SK-N-SH treated with all-trans-retinoic acid at 6 μM for 48 hours (cell line): ENCODE results near the gene OR8G1.

Experiments used
- ATAC-seq: fragments of 200-7000 bp; cut with Tn5 transposase; 3 replicates; pipeline ENCODE4 v1.9.1; 2020; ENCODE audit warnings: mild to moderate bottlenecking, moderate library complexity
- ARNTL ChIP-seq: fragments of 450-650 bp; formaldehyde crosslinking; IDR thresholded peaks from 2 replicates; pipeline ENCODE4 v1.5.0; 2020; ENCODE audit warnings: low read depth, mild to moderate bottlenecking, moderate library complexity, borderline replicate concordance
- BACH2 ChIP-seq: fragments of 250-450 bp; sonication (Bioruptor Pico); IDR thresholded peaks from 2 replicates; pipeline ENCODE4 v1.9.0; 2021; ENCODE audit warnings: mild to moderate bottlenecking, borderline replicate concordance
- CSDC2 ChIP-seq: fragments of 250-450 bp; sonication (Bioruptor Pico); IDR thresholded peaks from 2 replicates; pipeline ENCODE4 v1.5.0; 2020; ENCODE audit warnings: mild to moderate bottlenecking, moderate library complexity
- ESRRG ChIP-seq: fragments of 250-450 bp; sonication (Bioruptor Pico); IDR thresholded peaks from 2 replicates; pipeline ENCODE4 v1.6.1; 2021; ENCODE audit warnings: mild to moderate bottlenecking
- GLIS3 ChIP-seq: fragments of 250-450 bp; sonication (Bioruptor Pico); IDR thresholded peaks from 2 replicates; pipeline ENCODE4 v1.5.0; 2020; ENCODE audit warnings: mild to moderate bottlenecking, moderate library complexity
- ISL1 ChIP-seq: fragments of 250-450 bp; sonication (Bioruptor Pico); IDR thresholded peaks from 2 replicates; pipeline ENCODE4 v2.1.2; 2022; ENCODE audit warnings: mild to moderate bottlenecking, moderate library complexity
- OSR1 ChIP-seq: fragments of 250-450 bp; sonication (Bioruptor Pico); IDR thresholded peaks from 2 replicates; pipeline ENCODE4 v1.8.0; 2022; ENCODE audit warnings: moderate library complexity, mild to moderate bottlenecking, inconsistent platforms
- PPARA ChIP-seq: fragments of 250-450 bp; sonication (Bioruptor Pico); IDR thresholded peaks from 2 replicates; pipeline ENCODE4 v1.5.0; 2020; ENCODE audit warnings: mild to moderate bottlenecking, borderline replicate concordance
- RARB ChIP-seq: fragments of 250-450 bp; sonication (Bioruptor Pico); IDR thresholded peaks from 2 replicates; pipeline ENCODE4 v1.8.0; 2021; ENCODE audit warnings: mild to moderate bottlenecking, moderate library complexity
- TOX ChIP-seq: fragments of 250-450 bp; sonication (Bioruptor Pico); IDR thresholded peaks from 2 replicates; pipeline ENCODE4 v1.8.0; 2021; ENCODE audit warnings: mild to moderate bottlenecking, moderate library complexity, borderline replicate concordance
- ZC3H10 ChIP-seq: fragments of 250-450 bp; sonication (Bioruptor Pico); IDR thresholded peaks from 2 replicates; pipeline ENCODE4 v1.5.1; 2021; ENCODE audit warnings: mild to moderate bottlenecking, moderate library complexity
- ZFP30 ChIP-seq: fragments of 450-650 bp; formaldehyde crosslinking; IDR thresholded peaks from 2 replicates; pipeline ENCODE4 v1.5.0; 2022; ENCODE audit warnings: mild to moderate bottlenecking, moderate library complexity
- ZNF565 ChIP-seq: fragments of 450-650 bp; formaldehyde crosslinking; conservative IDR thresholded peaks from 2 replicates; pipeline ENCODE4 v1.5.0; 2020; ENCODE audit warnings: low read depth, mild to moderate bottlenecking, moderate library complexity
- ZNF70 ChIP-seq: fragments of 450-650 bp; formaldehyde crosslinking; IDR thresholded peaks from 2 replicates; pipeline ENCODE4 v1.5.0; 2020; ENCODE audit warnings: mild to moderate bottlenecking, moderate library complexity
- TF ChIP-seq, protein P1 (sequence below): fragments of 250-450 bp; sonication (Bioruptor Pico); IDR thresholded peaks from 2 replicates; pipeline ENCODE4 v1.5.0; 2020; ENCODE audit warnings: mild to moderate bottlenecking, moderate library complexity
- TF ChIP-seq, protein P2 (sequence below): fragments of 250-450 bp; sonication (Bioruptor Pico); IDR thresholded peaks from 2 replicates; pipeline ENCODE4 v1.8.0; 2021; ENCODE audit warnings: low read depth, mild to moderate bottlenecking, moderate library complexity, borderline replicate concordance
- TF ChIP-seq, protein P3 (sequence below): fragments of 250-450 bp; sonication (Bioruptor Pico); IDR thresholded peaks from 2 replicates; pipeline ENCODE4 v1.5.1; 2021; ENCODE audit warnings: mild to moderate bottlenecking, moderate library complexity

OR8G1 gene

DNA sequence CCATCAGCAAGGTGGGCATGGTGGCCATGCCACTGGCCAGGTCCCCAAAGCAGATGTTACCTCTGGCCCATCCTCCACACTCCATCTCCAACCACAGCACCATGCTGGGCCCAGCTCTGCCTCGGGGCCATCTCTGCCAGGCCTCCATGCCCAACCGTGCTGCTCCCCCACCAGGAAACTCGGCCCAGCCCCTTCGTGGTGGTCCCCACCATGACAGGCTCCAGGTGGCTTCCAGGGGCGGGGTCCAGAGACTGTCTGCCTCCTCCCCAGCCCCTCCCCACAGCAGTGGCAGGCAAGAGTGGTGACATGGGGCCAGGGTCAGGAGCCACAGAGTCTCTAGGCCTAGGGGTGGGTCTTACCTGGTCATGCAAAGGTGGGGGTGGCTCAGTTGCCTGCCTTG, 30.5 kb upstream of the OR8G1 start (continued):
- TF ChIP-seq, protein P1, sequence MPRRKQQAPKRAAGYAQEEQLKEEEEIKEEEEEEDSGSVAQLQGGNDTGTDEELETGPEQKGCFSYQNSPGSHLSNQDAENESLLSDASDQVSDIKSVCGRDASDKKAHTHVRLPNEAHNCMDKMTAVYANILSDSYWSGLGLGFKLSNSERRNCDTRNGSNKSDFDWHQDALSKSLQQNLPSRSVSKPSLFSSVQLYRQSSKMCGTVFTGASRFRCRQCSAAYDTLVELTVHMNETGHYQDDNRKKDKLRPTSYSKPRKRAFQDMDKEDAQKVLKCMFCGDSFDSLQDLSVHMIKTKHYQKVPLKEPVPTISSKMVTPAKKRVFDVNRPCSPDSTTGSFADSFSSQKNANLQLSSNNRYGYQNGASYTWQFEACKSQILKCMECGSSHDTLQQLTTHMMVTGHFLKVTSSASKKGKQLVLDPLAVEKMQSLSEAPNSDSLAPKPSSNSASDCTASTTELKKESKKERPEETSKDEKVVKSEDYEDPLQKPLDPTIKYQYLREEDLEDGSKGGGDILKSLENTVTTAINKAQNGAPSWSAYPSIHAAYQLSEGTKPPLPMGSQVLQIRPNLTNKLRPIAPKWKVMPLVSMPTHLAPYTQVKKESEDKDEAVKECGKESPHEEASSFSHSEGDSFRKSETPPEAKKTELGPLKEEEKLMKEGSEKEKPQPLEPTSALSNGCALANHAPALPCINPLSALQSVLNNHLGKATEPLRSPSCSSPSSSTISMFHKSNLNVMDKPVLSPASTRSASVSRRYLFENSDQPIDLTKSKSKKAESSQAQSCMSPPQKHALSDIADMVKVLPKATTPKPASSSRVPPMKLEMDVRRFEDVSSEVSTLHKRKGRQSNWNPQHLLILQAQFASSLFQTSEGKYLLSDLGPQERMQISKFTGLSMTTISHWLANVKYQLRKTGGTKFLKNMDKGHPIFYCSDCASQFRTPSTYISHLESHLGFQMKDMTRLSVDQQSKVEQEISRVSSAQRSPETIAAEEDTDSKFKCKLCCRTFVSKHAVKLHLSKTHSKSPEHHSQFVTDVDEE: no peak
- TF ChIP-seq RARB (CRISPR knock-in tag) (no peak), TOX (no peak), ZNF70 (no peak)
- TF ChIP-seq, all 23 proteins: peak for 0

DNA sequence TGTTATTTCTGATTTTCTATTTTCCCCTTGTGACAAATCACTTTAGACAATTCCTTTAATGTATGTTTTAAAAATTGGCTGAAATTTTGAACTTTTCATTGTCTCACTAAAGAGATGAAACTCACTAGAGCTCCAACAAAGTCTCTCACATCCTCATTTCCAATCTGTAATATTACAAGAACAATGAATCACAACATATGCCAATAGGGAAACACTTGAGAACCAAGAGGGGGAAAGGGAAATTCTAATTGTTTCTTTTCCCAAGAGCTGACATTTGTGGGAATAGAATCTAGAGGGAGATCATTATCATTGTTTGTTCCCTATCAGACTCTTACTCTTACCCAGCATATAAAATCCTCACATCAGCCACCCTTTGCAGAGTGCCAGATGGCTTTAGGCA, 29.6 kb upstream of the OR8G1 start:
- TF ChIP-seq ZFP30 (CRISPR knock-in tag) (no peak), TOX (no peak), GLIS3 (CRISPR knock-in tag) (no peak), ZNF565 (CRISPR knock-in tag) (no peak), BACH2 (CRISPR knock-in tag) (no peak), RARB (CRISPR knock-in tag) (no peak)
- TF ChIP-seq, all 23 proteins: peak for 0
- no peak for ATAC-seq

DNA sequence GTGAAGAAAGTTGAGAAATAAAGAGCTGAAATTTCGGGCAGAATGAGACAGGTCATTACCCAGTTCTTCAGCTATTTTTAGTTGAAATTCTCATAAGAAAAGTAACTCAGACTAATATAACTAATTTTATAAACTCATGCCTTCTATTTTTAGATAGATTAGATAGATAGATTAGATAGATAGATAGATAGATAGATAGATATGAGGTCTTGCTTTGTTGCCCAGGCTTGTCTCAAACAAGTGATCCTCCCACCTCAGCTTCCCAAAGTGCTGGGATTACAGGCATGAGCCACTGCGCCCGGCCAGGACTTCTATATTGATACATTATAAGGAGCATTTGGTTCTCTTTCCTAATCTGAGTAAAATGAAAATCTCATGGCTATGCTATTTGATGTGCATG, 26.9 kb upstream of the OR8G1 start:
- TF ChIP-seq CSDC2 (CRISPR knock-in tag) (no peak), GLIS3 (CRISPR knock-in tag) (no peak), ZNF70 (no peak), PPARA (no peak), ARNTL (CRISPR knock-in tag) (no peak), RARB (CRISPR knock-in tag) (no peak), ZC3H10 (CRISPR knock-in tag) (no peak), ISL1 (no peak), OSR1 (no peak), ESRRG (no peak), TOX (no peak)
- TF ChIP-seq, protein P1: no peak
- TF ChIP-seq, protein P2, sequence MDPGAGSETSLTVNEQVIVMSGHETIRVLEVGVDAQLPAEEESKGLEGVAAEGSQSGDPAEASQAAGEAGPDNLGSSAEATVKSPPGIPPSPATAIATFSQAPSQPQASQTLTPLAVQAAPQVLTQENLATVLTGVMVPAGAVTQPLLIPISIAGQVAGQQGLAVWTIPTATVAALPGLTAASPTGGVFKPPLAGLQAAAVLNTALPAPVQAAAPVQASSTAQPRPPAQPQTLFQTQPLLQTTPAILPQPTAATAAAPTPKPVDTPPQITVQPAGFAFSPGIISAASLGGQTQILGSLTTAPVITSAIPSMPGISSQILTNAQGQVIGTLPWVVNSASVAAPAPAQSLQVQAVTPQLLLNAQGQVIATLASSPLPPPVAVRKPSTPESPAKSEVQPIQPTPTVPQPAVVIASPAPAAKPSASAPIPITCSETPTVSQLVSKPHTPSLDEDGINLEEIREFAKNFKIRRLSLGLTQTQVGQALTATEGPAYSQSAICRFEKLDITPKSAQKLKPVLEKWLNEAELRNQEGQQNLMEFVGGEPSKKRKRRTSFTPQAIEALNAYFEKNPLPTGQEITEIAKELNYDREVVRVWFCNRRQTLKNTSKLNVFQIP: no peak
- TF ChIP-seq, all 23 proteins: peak for 0
- no peak for ATAC-seq

DNA sequence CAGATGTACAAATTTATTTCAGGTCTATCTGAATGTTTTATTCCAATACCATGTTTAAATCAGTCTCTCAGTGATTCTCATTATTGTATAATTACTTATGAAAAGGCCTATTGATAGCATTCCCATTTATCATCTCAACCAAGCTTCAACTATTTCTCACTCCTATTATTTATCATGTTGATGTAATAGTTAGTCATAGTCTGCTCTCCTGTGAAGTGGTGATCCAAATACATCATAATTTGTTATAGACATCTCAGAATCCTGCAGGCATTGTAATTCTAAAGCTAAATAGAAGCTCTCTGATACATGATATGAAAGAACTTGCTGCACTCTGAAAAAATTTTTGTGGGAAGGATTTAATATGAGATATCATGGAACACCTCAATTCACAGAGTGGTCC, 21.8 kb upstream of the OR8G1 start:
- ATAC-seq: no peak

More for the DNA sequence above, 21.8 kb upstream of the OR8G1 start:
- no peak for TF ChIP-seq CSDC2 (CRISPR knock-in tag)
- TF ChIP-seq, protein P3, sequence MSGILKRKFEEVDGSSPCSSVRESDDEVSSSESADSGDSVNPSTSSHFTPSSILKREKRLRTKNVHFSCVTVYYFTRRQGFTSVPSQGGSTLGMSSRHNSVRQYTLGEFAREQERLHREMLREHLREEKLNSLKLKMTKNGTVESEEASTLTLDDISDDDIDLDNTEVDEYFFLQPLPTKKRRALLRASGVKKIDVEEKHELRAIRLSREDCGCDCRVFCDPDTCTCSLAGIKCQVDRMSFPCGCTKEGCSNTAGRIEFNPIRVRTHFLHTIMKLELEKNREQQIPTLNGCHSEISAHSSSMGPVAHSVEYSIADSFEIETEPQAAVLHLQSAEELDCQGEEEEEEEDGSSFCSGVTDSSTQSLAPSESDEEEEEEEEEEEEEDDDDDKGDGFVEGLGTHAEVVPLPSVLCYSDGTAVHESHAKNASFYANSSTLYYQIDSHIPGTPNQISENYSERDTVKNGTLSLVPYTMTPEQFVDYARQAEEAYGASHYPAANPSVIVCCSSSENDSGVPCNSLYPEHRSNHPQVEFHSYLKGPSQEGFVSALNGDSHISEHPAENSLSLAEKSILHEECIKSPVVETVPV (CRISPR knock-in tag): no peak
- TF ChIP-seq GLIS3 (CRISPR knock-in tag): no peak
- TF ChIP-seq, protein P2: no peak
- no peak for TF ChIP-seq ISL1
